Glomerular endothelial cell (primary cell): ENCODE data around the gene SH3PXD2B. TPM values are rescaled to one million over a fixed set of nuclear protein-coding genes. Genes with fewer than 3 reads are reported as not detected.
A peak's percentile ranks its signal among the peaks of the same experiment; 100 is the strongest.

Experiments
- DNase-seq: peaks from one replicate; pipeline ENCODE4 v3.0.0-alpha.2; 2011; ENCODE audit warnings: low read depth, low spot score; ENCODE audit errors: extremely low read depth
- total RNA-seq: library from RNA; depleted of rRNA; stranded (reverse); fragments of >200 nt; gene quantifications from 2 replicates; pipeline ENCODE4 v1.2.3, GENCODE V29; 2015

SH3PXD2B gene
- total RNA-seq, 1 donor from 2014 or later: 44.9 TPM

- no peak for DNase-seq
These were observed 353 bp downstream of the SH3PXD2B start for GRCh38 chr5:172453986-172454357.

GRCh38 chr5:172453206-172453985, 929 bp downstream of the SH3PXD2B start:
- no peak for DNase-seq

- DNase-seq: no peak
These were observed 1.7 kb downstream of the SH3PXD2B start for GRCh38 chr5:172452398-172453205.

GRCh38 chr5:172451771-172452197, 2.5 kb downstream of the SH3PXD2B start:
- no peak for DNase-seq

GRCh38 chr5:172450861-172451695, 3.2 kb downstream of the SH3PXD2B start:
- no peak for DNase-seq

- no peak for DNase-seq
These were observed 3.9 kb downstream of the SH3PXD2B start for GRCh38 chr5:172450453-172450852.

- no peak for DNase-seq
These were observed 5.3 kb downstream of the SH3PXD2B start for GRCh38 chr5:172448999-172449398.

- DNase-seq: no peak
These were observed 6.5 kb downstream of the SH3PXD2B start for GRCh38 chr5:172447646-172448365.

GRCh38 chr5:172446336-172447051, 7.8 kb downstream of the SH3PXD2B start:
- DNase-seq: no peak

GRCh38 chr5:172445866-172446265, 8.5 kb downstream of the SH3PXD2B start:
- no peak for DNase-seq

- DNase-seq: no peak
These were observed 9.5 kb downstream of the SH3PXD2B start for GRCh38 chr5:172444626-172445365.

- DNase-seq: no peak
These were observed 10.2 kb downstream of the SH3PXD2B start for GRCh38 chr5:172444110-172444510.

- DNase-seq: peak; percentile 82
These were observed 10.8 kb downstream of the SH3PXD2B start for GRCh38 chr5:172443441-172444109.

GRCh38 chr5:172442592-172442991, 11.7 kb downstream of the SH3PXD2B start:
- no peak for DNase-seq

- DNase-seq: no peak
These were observed 13.0 kb downstream of the SH3PXD2B start for GRCh38 chr5:172441262-172441751.

- no peak for DNase-seq
These were observed 13.8 kb downstream of the SH3PXD2B start for GRCh38 chr5:172440486-172440885.

- DNase-seq: no peak
These were observed 14.4 kb downstream of the SH3PXD2B start for GRCh38 chr5:172439785-172440477.

GRCh38 chr5:172438319-172438668, 16.0 kb downstream of the SH3PXD2B start:
- no peak for DNase-seq
